KBM-7 (cell line): ENCODE results near the gene TBC1D21.

Experiments used
- DNase-seq: peaks from one replicate; pipeline ENCODE4 v3.0.0-alpha.2; 2015
- in situ Hi-C: fragments of 300-500 bp; cut with MboI; formaldehyde crosslinking; loops from 2 replicates; pipeline ENCODE4 v1.14.3; 2020; ENCODE audit warnings: low sequenced_read_pairs, low pct_unique_long_range_greater_than_20kb, mixed read lengths

The TBC1D21 gene

GRCh38 chr15:73873456-73873855 lies at the start of gene TBC1D21:
TSS of gene TBC1D21 (plus strand) at chr15:73873564. CDS start at chr15:73873710, 146 bp downstream.
- no peak for DNase-seq
- in situ Hi-C loops: no loop called here

GRCh38 chr15:73826711-73827251 lies 46.6 kb upstream of the TBC1D21 start:
- no peak for DNase-seq
- in situ Hi-C loops: no loop called here

GRCh38 chr15:73829523-73829922 lies 43.8 kb upstream of the TBC1D21 start:
- in situ Hi-C loops: no loop called here
- DNase-seq: no peak

- in situ Hi-C loops: no loop called here
- no peak for DNase-seq
Measured at GRCh38 chr15:73832657-73833056, 40.7 kb upstream of the TBC1D21 start.

GRCh38 chr15:73836845-73837244 lies 36.5 kb upstream of the TBC1D21 start:
- in situ Hi-C loops: no loop called here
- DNase-seq: no peak

GRCh38 chr15:73838831-73839426 lies 34.4 kb upstream of the TBC1D21 start:
- in situ Hi-C loops: no loop called here
- DNase-seq: no peak

- no peak for DNase-seq
- in situ Hi-C loops: no loop called here
Measured at GRCh38 chr15:73839699-73840377, 33.5 kb upstream of the TBC1D21 start.

- in situ Hi-C loops: no loop called here
- DNase-seq: no peak
Measured at GRCh38 chr15:73840771-73841170, 32.6 kb upstream of the TBC1D21 start.

- no peak for DNase-seq
- in situ Hi-C loops: no loop called here
Measured at GRCh38 chr15:73841756-73842725, 31.3 kb upstream of the TBC1D21 start.

- in situ Hi-C loops: no loop called here
- no peak for DNase-seq
Measured at GRCh38 chr15:73843787-73844186, 29.6 kb upstream of the TBC1D21 start.

- DNase-seq: no peak
- in situ Hi-C loops: no loop called here
Measured at GRCh38 chr15:73844356-73844755, 29.0 kb upstream of the TBC1D21 start.

GRCh38 chr15:73845507-73845906 lies 27.9 kb upstream of the TBC1D21 start:
- no peak for DNase-seq
- in situ Hi-C loops: no loop called here

GRCh38 chr15:73845907-73846306 lies 27.5 kb upstream of the TBC1D21 start:
- in situ Hi-C loops: no loop called here
- DNase-seq: no peak

- no peak for DNase-seq
- in situ Hi-C loops: no loop called here
Measured at GRCh38 chr15:73849641-73850040, 23.7 kb upstream of the TBC1D21 start.

- in situ Hi-C loops: no loop called here
- no peak for DNase-seq
Measured at GRCh38 chr15:73850228-73850627, 23.1 kb upstream of the TBC1D21 start.

GRCh38 chr15:73851689-73852088 lies 21.7 kb upstream of the TBC1D21 start:
- peak; percentile 57 for DNase-seq
- in situ Hi-C loops: no loop called here

- in situ Hi-C loops: no loop called here
- DNase-seq: no peak
Measured at GRCh38 chr15:73852507-73852906, 20.9 kb upstream of the TBC1D21 start.

- DNase-seq: no peak
Measured at GRCh38 chr15:73854265-73854664, 19.1 kb upstream of the TBC1D21 start.

GRCh38 chr15:73856458-73857192 lies 16.7 kb upstream of the TBC1D21 start:
- in situ Hi-C loops: no loop called here
- no peak for DNase-seq

More at GRCh38 chr15:73854265-73854664, 19.1 kb upstream of the TBC1D21 start:
- in situ Hi-C loops: no loop called here
